IMR-90 (cell line): ENCODE data around the gene SNAPIN. TPM values are rescaled to one million over a fixed set of nuclear protein-coding genes. Genes with fewer than 3 reads are reported as not detected.

Experiments
- ATAC-seq: fragments of 200-7000 bp; cut with Tn5 transposase; 2 replicates; pipeline ENCODE4 v1.9.1; 2020; ENCODE audit warnings: low read depth, mild to moderate bottlenecking, moderate library complexity
- BruUV-seq: library from RNA; stranded (reverse); fragments of 400-500 nt; replicated peaks from 2 replicates; lab custom pipeline; 2021; lab: Mats Ljungman, UMichigan
- CTCF ChIA-PET: fragments of 300-600 bp; formaldehyde crosslinking; extraction: SDS; loops from one replicate; lab custom pipeline; 2021; ENCODE audit warnings: antibody characterized with exemption; lab: Yijun Ruan, JAX
- POLR2A ChIA-PET: fragments of 300-600 bp; sonication (Branson Sonifier 250); formaldehyde crosslinking; loops from one replicate; lab custom pipeline; 2022; ENCODE audit warnings: antibody characterized with exemption; ENCODE audit not compliant: unreplicated experiment; lab: Charles Lee
- DNase-seq: peaks from one replicate; pipeline ENCODE4 v3.0.0; 2013
- H2AFZ ChIP-seq: replicated peaks from 2 replicates; pipeline ENCODE3; 2013; ENCODE audit warnings: low read length, mild to moderate bottlenecking; ENCODE audit not compliant: poor library complexity
- H2AK5ac ChIP-seq: 2 replicates; pipeline ENCODE4 v1.6.1; 2013; ENCODE audit warnings: low read depth, low read length, inconsistent platforms
- H2AK9ac ChIP-seq: replicated peaks from 2 replicates; pipeline ENCODE3; 2013; ENCODE audit warnings: mild to moderate bottlenecking, low read depth, low read length, moderate library complexity; ENCODE audit not compliant: poor library complexity
- H2BK120ac ChIP-seq: 2 replicates; pipeline ENCODE4 v1.6.1; 2013; ENCODE audit warnings: low read depth, low read length, inconsistent platforms
- H2BK15ac ChIP-seq: 3 replicates; pipeline ENCODE4 v1.6.1; 2013; ENCODE audit warnings: low read depth, low read length, inconsistent platforms
- H2BK20ac ChIP-seq: 2 replicates; pipeline ENCODE4 v1.6.1; 2013; ENCODE audit warnings: low read depth, mild to moderate bottlenecking, inconsistent platforms, low read length, moderate library complexity
- H2BK5ac ChIP-seq: 2 replicates; pipeline ENCODE4 v1.6.1; 2013; ENCODE audit warnings: mild to moderate bottlenecking, low read depth, low read length, inconsistent platforms; ENCODE audit not compliant: poor library complexity, severe bottlenecking
- H3K14ac ChIP-seq: replicated peaks from 2 replicates; pipeline ENCODE4 v1.6.1; 2013; ENCODE audit warnings: low read depth, low read length, inconsistent platforms
- H3K18ac ChIP-seq: 2 replicates; pipeline ENCODE4 v1.6.1; 2013; ENCODE audit warnings: low read depth, low read length, control low read depth
- H3K23ac ChIP-seq: 2 replicates; pipeline ENCODE4 v1.6.1; 2013; ENCODE audit warnings: low read depth, low read length, inconsistent platforms
- H3K27ac ChIP-seq: 2 replicates; pipeline ENCODE4 v1.5.1; 2013; ENCODE audit warnings: mild to moderate bottlenecking, control low read depth, low read length; ENCODE audit not compliant: insufficient read depth
- H3K27me3 ChIP-seq: 2 replicates; pipeline ENCODE4 v1.6.1; 2013; ENCODE audit warnings: low read length; ENCODE audit not compliant: control insufficient read depth, insufficient read depth
- H3K36me3 ChIP-seq: 2 replicates; pipeline ENCODE4 v1.6.1; 2013; ENCODE audit warnings: low read length, mixed read lengths; ENCODE audit not compliant: control insufficient read depth, insufficient read depth
- H3K4ac ChIP-seq: 2 replicates; pipeline ENCODE4 v1.6.1; 2013; ENCODE audit warnings: low read depth, low read length, inconsistent platforms
- H3K4me1 ChIP-seq: 2 replicates; pipeline ENCODE4 v1.6.1; 2013; ENCODE audit warnings: low read length, mixed read lengths; ENCODE audit not compliant: control insufficient read depth, insufficient read depth
- H3K4me2 ChIP-seq: 2 replicates; pipeline ENCODE4 v1.6.1; 2013; ENCODE audit warnings: low read depth, mild to moderate bottlenecking, control low read depth, low read length, moderate library complexity
- H3K4me3 ChIP-seq: 2 replicates; pipeline ENCODE4 v1.5.1; 2013; ENCODE audit warnings: low read depth, mild to moderate bottlenecking, control low read depth, low read length, moderate library complexity; ENCODE audit not compliant: insufficient read depth
- H3K56ac ChIP-seq: 2 replicates; pipeline ENCODE4 v1.6.1; 2013; ENCODE audit warnings: low read length, inconsistent platforms; ENCODE audit not compliant: insufficient read depth; ENCODE audit errors: extremely low read depth
- H3K79me1 ChIP-seq, 2 experiments: 2 replicates each; pipeline ENCODE4 v1.6.1; 2013; ENCODE audit warnings: low read length in 2 of 2, inconsistent platforms in 1 of 2, low read depth in 1 of 2
- H3K9ac ChIP-seq: 2 replicates; pipeline ENCODE4 v1.6.1; 2013; ENCODE audit warnings: low read depth, low read length, control low read depth
- H3K9me1 ChIP-seq: 2 replicates; pipeline ENCODE4 v1.6.1; 2013; ENCODE audit warnings: low read length, inconsistent platforms; ENCODE audit not compliant: insufficient read depth
- H3K9me3 ChIP-seq: 2 replicates; pipeline ENCODE4 v1.6.1; 2013; ENCODE audit warnings: low read length; ENCODE audit not compliant: control insufficient read depth, insufficient read depth
- H4K20me1 ChIP-seq: 2 replicates; pipeline ENCODE4 v1.6.1; 2013; ENCODE audit warnings: low read length, inconsistent platforms; ENCODE audit not compliant: insufficient read depth
- H4K5ac ChIP-seq: 2 replicates; pipeline ENCODE4 v1.6.1; 2013; ENCODE audit warnings: mild to moderate bottlenecking, low read depth, low read length, control low read depth
- H4K8ac ChIP-seq, 2 experiments: 2 replicates each; pipeline ENCODE4 v1.6.1; 2013; ENCODE audit warnings: low read depth in 2 of 2, low read length in 2 of 2, control low read depth in 1 of 2, inconsistent platforms in 1 of 2
- H4K91ac ChIP-seq: 2 replicates; pipeline ENCODE4 v1.6.1; 2013; ENCODE audit warnings: low read depth, low read length, inconsistent platforms; ENCODE audit not compliant: insufficient read depth
- CEBPB ChIP-seq: IDR thresholded peaks from 2 replicates; pipeline ENCODE4 v1.6.1; 2012; ENCODE audit warnings: low read depth, low read length, improper control_type of control experiment
- MAFK ChIP-seq: IDR thresholded peaks from 2 replicates; pipeline ENCODE4 v1.6.1; 2012; ENCODE audit warnings: low read depth, low read length, improper control_type of control experiment
- dilution Hi-C: fragments of 300-500 bp; cut with HindIII; formaldehyde crosslinking; loops from one replicate; pipeline ENCODE4 v1.14.3; 2018; ENCODE audit warnings: low sequenced_read_pairs; ENCODE audit not compliant: unreplicated experiment
- in situ Hi-C: fragments of 300-500 bp; cut with MboI; formaldehyde crosslinking; loops from 3 replicates; pipeline ENCODE4 v1.14.3; 2019; ENCODE audit warnings: low sequenced_read_pairs, inconsistent platforms, mixed read lengths
- intact Hi-C: fragments of 100-400 bp; cut with micrococcal nuclease; formaldehyde crosslinking; loops from 2 replicates; pipeline ENCODE4 v1.10.0; 2022
- polyA plus RNA-seq, 3 experiments: library from polyadenylated mRNA; depleted of rRNA; stranded (reverse); fragments of >200 nt; gene quantifications; 2 replicates each; pipeline ENCODE4 v1.2.3, GENCODE V29; 2012; ENCODE audit warnings: low replicate concordance in 1 of 3
- total RNA-seq: library from RNA; depleted of rRNA; stranded (reverse); fragments of >200 nt; gene quantifications from 2 replicates; pipeline ENCODE4 v1.2.3, GENCODE V29; 2012

Gene SNAPIN
- total and polyA plus RNA-seq, 2 of the 4 experiments (the other 2 are of a cell fraction), result 37.4 to 40.9 TPM

DNA sequence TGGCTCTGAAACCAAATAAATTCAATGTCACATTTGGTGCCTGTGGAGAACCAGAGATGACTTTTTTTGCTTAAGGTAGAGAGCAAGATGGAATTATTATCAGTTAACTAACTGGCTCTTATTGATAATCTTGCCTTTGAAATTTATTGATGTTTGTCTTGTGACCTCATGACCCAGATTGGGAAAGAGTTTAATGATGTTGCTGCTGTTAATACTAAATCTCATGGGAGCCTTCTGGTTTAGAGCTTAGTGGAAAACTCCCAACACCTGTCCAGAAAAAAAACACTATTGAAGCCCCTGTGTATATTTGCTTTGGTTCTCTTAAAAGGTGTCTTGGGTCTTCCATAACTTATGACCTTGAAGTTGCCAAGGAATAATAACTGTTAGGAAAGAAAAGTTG, 14.7 kb upstream of the SNAPIN start:
- BruUV-seq, result no TSS peak
- Histone ChIP-seq H3K79me1 (peaks cover 23 to 62% of the 10 kb centered on the region in 2 experiments), H2BK5ac (no peak overlapping the region), H2AK9ac (no peak overlapping the region), H3K56ac (no peak overlapping the region), H3K14ac (no peak overlapping the region), H3K27ac (no peak overlapping the region), H4K91ac (no peak overlapping the region), H3K4me1 (no peaks in the 10 kb centered on the region), H3K9me1 (peaks cover 5% of the 10 kb centered on the region), H3K4me3 (no peak overlapping the region), H4K5ac (no peak overlapping the region), H2AK5ac (no peak overlapping the region), H3K18ac (no peak overlapping the region), H3K36me3 (peaks cover 53% of the 10 kb centered on the region), H4K8ac (no peak overlapping the region), H3K4ac (no peak overlapping the region), H3K9ac (no peak overlapping the region), H2BK15ac (no peak overlapping the region), H2BK20ac (no peak overlapping the region), H3K27me3 (no peaks in the 10 kb centered on the region), H4K20me1 (peaks cover 16% of the 10 kb centered on the region), H3K9me3 (no peaks in the 10 kb centered on the region), H2BK120ac (no peak overlapping the region), H3K4me2 (no peak overlapping the region), H2AFZ (no peak overlapping the region), H3K23ac (no peak overlapping the region)
- in situ Hi-C loops (loop anchor here (10.0 kb wide), 1 partner anchor 129 kb away; no protein-coding TSS in a partner anchor), intact Hi-C loops (no loop called here), dilution Hi-C loops (no loop called here)
- CTCF ChIA-PET, result interaction anchor here (0.8 to 1.5 kb wide), 3 partner anchors 16 to 111 kb away, joined by 3 to 7 read pairs (median 3); partner anchors contain the start of gene S100A13
- no peak for DNase-seq
- TF ChIP-seq CEBPB, result no peak
- TF ChIP-seq MAFK, result no peak
- POLR2A ChIA-PET, result interaction anchor here (3.3 kb wide), 1 partner anchor 10 kb away, joined by 14 read pairs; the partner anchor contains the start of gene CHTOP
- ATAC-seq, result no peak
